Neural cell (in vitro differentiated cells): ENCODE measurements around the gene AFTPH. TPM values are rescaled to one million over a fixed set of nuclear protein-coding genes. Genes with fewer than 3 reads are reported as not detected.

ENCODE experiments used
- H2AFZ ChIP-seq: fragments of 200-600, 300-800 bp; sonication (generic), shearing (Covaris generic); 2 replicates; pipeline ENCODE4 v1.6.0; 2014; ENCODE audit warnings: low read depth, mild to moderate bottlenecking, antibody characterized with exemption, low read length, moderate library complexity
- H3F3A ChIP-seq: fragments of 200-600 bp; shearing (Covaris generic); 2 replicates; pipeline ENCODE4 v1.6.1; 2016; ENCODE audit warnings: mild to moderate bottlenecking, moderate library complexity, mixed read lengths, antibody characterized with exemption, low read length; ENCODE audit not compliant: insufficient read depth, poor library complexity, severe bottlenecking
- H3K27ac ChIP-seq: fragments of 200-600, 300-800 bp; sonication (generic), shearing (Covaris generic); 2 replicates; pipeline ENCODE4 v1.5.1; 2014; ENCODE audit warnings: mild to moderate bottlenecking, low read length, moderate library complexity
- H3K27me3 ChIP-seq: fragments of 300-800, 200-600 bp; sonication (generic), shearing (Covaris generic); 2 replicates; pipeline ENCODE4 v1.6.0; 2014; ENCODE audit warnings: mild to moderate bottlenecking, low read depth, low read length, moderate library complexity; ENCODE audit not compliant: insufficient read depth
- H3K36me3 ChIP-seq: fragments of 300-800, 200-600 bp; sonication (generic), shearing (Covaris generic); 2 replicates; pipeline ENCODE4 v1.5.1; 2014; ENCODE audit warnings: mild to moderate bottlenecking, antibody characterized with exemption, low read length, moderate library complexity; ENCODE audit not compliant: insufficient read depth
- H3K4me2 ChIP-seq: fragments of 300-800, 200-600 bp; sonication (generic), shearing (Covaris generic); 2 replicates; pipeline ENCODE4 v1.6.0; 2014; ENCODE audit warnings: mild to moderate bottlenecking, low read length
- H3K4me3 ChIP-seq: fragments of 300-800, 200-600 bp; sonication (generic), shearing (Covaris generic); 2 replicates; pipeline ENCODE4 v1.5.1; 2014; ENCODE audit warnings: mild to moderate bottlenecking, low read length, moderate library complexity
- H3K79me2 ChIP-seq: fragments of 200-600 bp; shearing (Covaris generic); replicated peaks from 2 replicates; pipeline ENCODE4 v1.6.0; 2014; ENCODE audit warnings: mild to moderate bottlenecking, low read length, moderate library complexity; ENCODE audit not compliant: insufficient read depth
- H3K9ac ChIP-seq: fragments of 300-800, 200-600 bp; sonication (generic), shearing (Covaris generic); 2 replicates; pipeline ENCODE4 v1.6.1; 2016; ENCODE audit warnings: mild to moderate bottlenecking, low read length, mixed read lengths
- H3K9me2 ChIP-seq: fragments of 200-600 bp; shearing (Covaris generic); 2 replicates; pipeline ENCODE4 v1.6.1; 2016; ENCODE audit warnings: mild to moderate bottlenecking, low read length, mixed read lengths; ENCODE audit not compliant: insufficient read depth
- H3K9me3 ChIP-seq: fragments of 200-600, 300-800 bp; sonication (generic), shearing (Covaris generic); 2 replicates; pipeline ENCODE4 v1.6.1; 2016; ENCODE audit warnings: mild to moderate bottlenecking, mixed run types, low read length, moderate library complexity, mixed read lengths
- H4K20me1 ChIP-seq: fragments of 200-600 bp; shearing (Covaris generic); 2 replicates; pipeline ENCODE4 v1.6.1; 2016; ENCODE audit warnings: mild to moderate bottlenecking, mixed run types; ENCODE audit not compliant: insufficient read depth
- CTCF ChIP-seq: fragments of 450-650 bp; IDR thresholded peaks from 2 replicates; pipeline ENCODE4 v1.5.1; 2014; ENCODE audit warnings: antibody characterized with exemption, mild to moderate bottlenecking, moderate library complexity; ENCODE audit not compliant: poor library complexity, severe bottlenecking
- EP300 ChIP-seq: fragments of 450-650 bp; conservative IDR thresholded peaks from 2 replicates; pipeline ENCODE4 v1.6.1; 2014; ENCODE audit warnings: antibody characterized with exemption, mild to moderate bottlenecking, moderate library complexity; ENCODE audit not compliant: poor library complexity, severe bottlenecking
- EZH2 ChIP-seq: fragments of 200-600, 300-800 bp; shearing (Covaris generic), sonication (generic); IDR thresholded peaks from 2 replicates; pipeline ENCODE4 v1.6.1; 2014; ENCODE audit warnings: antibody characterized with exemption, low read length, borderline replicate concordance, mild to moderate bottlenecking; ENCODE audit not compliant: insufficient read depth, poor library complexity, severe bottlenecking
- MXI1 ChIP-seq: fragments of 450-650 bp; conservative IDR thresholded peaks from 2 replicates; pipeline ENCODE4 v1.6.1; 2014; ENCODE audit warnings: antibody characterized with exemption, mild to moderate bottlenecking; ENCODE audit not compliant: poor library complexity, severe bottlenecking
- POLR2AphosphoS5 ChIP-seq: IDR thresholded peaks from 2 replicates; pipeline ENCODE4 v1.6.1; 2012
- RAD21 ChIP-seq: fragments of 450-650 bp; conservative IDR thresholded peaks from 2 replicates; pipeline ENCODE4 v1.6.1; 2014; ENCODE audit warnings: antibody characterized with exemption, mild to moderate bottlenecking, moderate library complexity
- REST ChIP-seq: IDR thresholded peaks from 2 replicates; pipeline ENCODE4 v1.6.1; 2012; ENCODE audit warnings: borderline replicate concordance
- SMC3 ChIP-seq: fragments of 450-650 bp; conservative IDR thresholded peaks from 2 replicates; pipeline ENCODE4 v1.6.1; 2014; ENCODE audit warnings: antibody characterized with exemption, mild to moderate bottlenecking, moderate library complexity; ENCODE audit not compliant: poor library complexity
- TAF1 ChIP-seq: IDR thresholded peaks from 2 replicates; pipeline ENCODE4 v1.6.1; 2012; ENCODE audit warnings: low read depth
- polyA plus RNA-seq: library from polyadenylated mRNA; depleted of rRNA; stranded (reverse); fragments of >200 nt; gene quantifications from 2 replicates; pipeline ENCODE4 v1.2.3, GENCODE V29; 2014

The AFTPH gene
- polyA plus RNA-seq, 1 donor from 2014 or later = 63.0 TPM

- H3K9ac ChIP-seq = no peak overlapping the region
- TF ChIP-seq RAD21 (no peak), CTCF (no peak), TAF1 (no peak), SMC3 (no peak), REST (no peak), POLR2AphosphoS5 (no peak), MXI1 (no peak), EP300 (no peak), EZH2 (no peak)
- H3K27me3 ChIP-seq = no peaks in the 10 kb centered on the region
These were observed 42.5 kb upstream of the AFTPH start for GRCh38 chr2:64481665-64482064.

GRCh38 chr2:64482243-64482642 lies 41.9 kb upstream of the AFTPH start:
- Histone ChIP-seq H2AFZ (no peak overlapping the region), H3K27ac (no peak overlapping the region), H3K27me3 (no peaks in the 10 kb centered on the region), H3K79me2 (no peaks in the 10 kb centered on the region), H3K9me3 (no peaks in the 10 kb centered on the region), H3K36me3 (no peaks in the 10 kb centered on the region), H3F3A (no peaks in the 10 kb centered on the region), H3K9me2 (no peaks in the 10 kb centered on the region), H4K20me1 (no peaks in the 10 kb centered on the region), H3K9ac (no peak overlapping the region), H3K4me3 (no peak overlapping the region), H3K4me2 (no peak overlapping the region)
- no peak for TF ChIP-seq REST
- TF ChIP-seq POLR2AphosphoS5 = no peak
- no peak for TF ChIP-seq CTCF
- TF ChIP-seq RAD21 = no peak

More at GRCh38 chr2:64481665-64482064, 42.5 kb upstream of the AFTPH start:
- Histone ChIP-seq H4K20me1 (no peaks in the 10 kb centered on the region), H3F3A (no peaks in the 10 kb centered on the region), H3K9me3 (no peaks in the 10 kb centered on the region), H3K36me3 (no peaks in the 10 kb centered on the region), H3K9me2 (no peaks in the 10 kb centered on the region), H3K79me2 (no peaks in the 10 kb centered on the region), H3K4me3 (no peak overlapping the region), H3K4me2 (no peak overlapping the region), H2AFZ (no peak overlapping the region), H3K27ac (no peak overlapping the region)
